Measurements from ENCODE around the gene UTS2R. TPM values are rescaled to one million over a fixed set of nuclear protein-coding genes. Genes with fewer than 3 reads are reported as not detected.

UTS2R gene
- total RNA-seq, 2 donors from 2014 or later, result 0.40 TPM; not detected in 1

DNA sequence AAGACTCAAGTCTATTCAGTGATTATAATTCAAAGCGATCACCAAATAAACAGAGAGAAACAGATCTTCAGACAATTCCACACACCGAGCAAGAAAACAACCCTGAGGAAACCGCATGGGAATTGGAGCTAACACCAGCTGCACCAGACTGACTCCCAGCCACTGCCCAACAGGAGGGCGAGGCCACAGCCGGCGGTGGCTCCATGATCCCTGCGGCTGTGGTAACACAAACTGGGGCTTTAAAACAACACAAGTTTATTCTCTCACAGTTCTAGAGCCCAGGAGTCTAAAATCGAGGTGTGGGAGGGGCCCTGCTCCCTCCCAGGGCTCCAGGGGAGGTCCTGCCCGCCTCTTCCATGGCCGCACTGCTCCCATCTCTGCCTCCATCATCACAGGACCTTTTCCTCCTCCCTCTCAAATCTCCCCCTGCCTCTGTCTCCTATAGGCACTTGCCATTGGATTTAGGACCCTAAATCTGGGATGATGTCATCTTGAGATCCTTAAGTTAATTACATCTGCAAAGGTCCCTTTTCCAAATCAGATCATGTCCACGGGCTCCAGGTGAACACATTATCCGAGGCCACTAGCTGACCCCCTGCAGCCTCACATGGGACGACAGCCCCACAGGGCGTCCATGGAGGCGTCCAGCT is 36.8 kb downstream of the UTS2R start:
- Mint-ChIP-seq H3K27ac (no peak overlapping the region), H3K36me3 (ENCODE audit: low read depth) (peaks cover 10% of the 10 kb centered on the region), H3K27me3 (ENCODE audit: insufficient read depth) (no peaks in the 10 kb centered on the region), H3K4me3 (no peak overlapping the region), H3K4me1 (no peaks in the 10 kb centered on the region), H3K9me3 (no peaks in the 10 kb centered on the region)
- WGBS, 2 experiments (ENCODE audit: insufficient coverage in 1 of 2, insufficient read length in 1 of 2), result 90 to 97% methylated on average over 11 to 15 of the region's 15 CpGs
- Histone ChIP-seq H3K36me3 (ENCODE audit: control insufficient read depth, insufficient read depth, low read length) (peaks cover 6% of the 10 kb centered on the region), H3K4me1 (ENCODE audit: control insufficient read depth, insufficient read depth, low read length) (no peaks in the 10 kb centered on the region), H3K9me3 (ENCODE audit: control insufficient read depth, low read length) (no peaks in the 10 kb centered on the region), H3K27me3 (ENCODE audit: control insufficient read depth, insufficient read depth, low read length, poor library complexity, severe bottlenecking) (no peaks in the 10 kb centered on the region), H3K27ac (ENCODE audit: low read depth, low read length) (no peak overlapping the region), H3K4me3 (ENCODE audit: low read length) (no peak overlapping the region), H3K9ac (ENCODE audit: extremely low read depth, low read length, poor library complexity, severe bottlenecking) (no peak overlapping the region)
- DNase-seq, result no peak
- TF ChIP-seq CTCF (conservative IDR thresholded peaks at IDR 0.05), result no peak

DNA sequence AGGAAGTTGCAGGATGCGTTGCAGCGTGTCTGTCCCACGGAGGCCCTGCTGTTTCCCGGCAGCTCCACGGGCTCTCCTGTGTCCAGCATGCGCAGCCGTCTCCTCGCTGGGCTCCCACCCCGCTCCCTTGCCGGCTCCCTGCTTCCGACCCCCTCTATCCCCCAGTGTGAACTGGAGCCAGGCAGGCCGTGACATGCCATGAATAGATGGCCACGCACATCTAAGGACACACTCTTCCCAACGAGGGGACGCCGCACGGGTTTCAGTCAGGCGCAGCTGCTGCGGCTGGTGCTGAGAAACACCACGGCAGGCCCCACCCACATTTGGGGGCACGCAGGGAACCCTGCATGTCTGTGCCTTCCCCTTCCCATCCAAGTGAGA is 37.4 kb downstream of the UTS2R start:
- no peak overlapping the region for H3K27ac Mint-ChIP-seq
- no peak overlapping the region for H3K4me3 Mint-ChIP-seq
- no peaks in the 10 kb centered on the region for H3K4me1 Mint-ChIP-seq
- DNase-seq, result no peak
- 95 to 97% methylated on average over 21 of the region's 21 CpGs for WGBS, 2 experiments (ENCODE audit: insufficient coverage in 1 of 2, insufficient read length in 1 of 2)
- H3K9me3 Mint-ChIP-seq, result no peaks in the 10 kb centered on the region
- Histone ChIP-seq H3K27me3 (ENCODE audit: control insufficient read depth, insufficient read depth, low read length, poor library complexity, severe bottlenecking) (no peaks in the 10 kb centered on the region), H3K4me3 (ENCODE audit: low read length) (no peak overlapping the region), H3K36me3 (ENCODE audit: control insufficient read depth, insufficient read depth, low read length) (peaks cover 4% of the 10 kb centered on the region), H3K9me3 (ENCODE audit: control insufficient read depth, low read length) (no peaks in the 10 kb centered on the region), H3K27ac (ENCODE audit: low read depth, low read length) (no peak overlapping the region), H3K9ac (ENCODE audit: extremely low read depth, low read length, poor library complexity, severe bottlenecking) (no peak overlapping the region), H3K4me1 (ENCODE audit: control insufficient read depth, insufficient read depth, low read length) (no peaks in the 10 kb centered on the region)
- peaks cover 7% of the 10 kb centered on the region for H3K36me3 Mint-ChIP-seq (ENCODE audit: low read depth)
- TF ChIP-seq CTCF (conservative IDR thresholded peaks at IDR 0.05), result no peak
- no peaks in the 10 kb centered on the region for H3K27me3 Mint-ChIP-seq (ENCODE audit: insufficient read depth)

DNA sequence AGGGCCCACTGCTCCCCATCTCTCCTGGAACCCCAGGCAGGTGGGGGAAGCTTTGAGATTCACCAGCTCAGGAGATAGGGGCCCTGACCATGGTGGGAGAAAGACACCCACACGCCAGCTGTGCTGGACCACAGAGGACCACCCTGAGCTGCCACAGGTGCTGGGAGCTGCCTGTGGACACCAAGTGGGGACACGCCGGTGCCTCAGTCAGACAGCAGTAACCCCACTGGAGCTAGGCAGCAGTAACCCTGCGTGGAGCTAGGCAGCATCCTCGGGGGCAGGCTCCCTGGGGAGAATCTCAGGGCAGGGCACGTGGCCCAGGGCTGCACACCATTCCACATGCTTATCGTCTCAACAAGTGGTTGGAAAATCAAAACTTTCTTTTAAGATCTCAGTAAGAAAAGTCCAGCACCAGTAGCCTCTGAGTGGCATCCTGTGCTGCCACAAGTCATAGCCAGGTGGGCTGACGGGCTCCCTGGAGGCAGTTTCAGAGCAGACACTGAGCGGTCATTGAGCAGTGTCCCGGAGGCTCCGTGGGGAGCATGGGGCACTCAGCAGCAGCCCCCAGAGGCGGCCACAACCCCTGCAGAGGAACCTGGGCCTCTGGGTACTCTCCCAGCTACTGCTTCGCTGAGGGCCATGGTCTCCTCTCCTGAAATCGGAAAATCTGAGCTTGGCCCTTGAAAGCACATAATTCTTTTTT is 38.6 kb downstream of the UTS2R start:
- Mint-ChIP-seq H3K36me3 (ENCODE audit: low read depth) (peaks cover 10% of the 10 kb centered on the region), H3K4me1 (no peaks in the 10 kb centered on the region), H3K27ac (no peak overlapping the region), H3K27me3 (ENCODE audit: insufficient read depth) (no peaks in the 10 kb centered on the region), H3K9me3 (no peaks in the 10 kb centered on the region), H3K4me3 (no peak overlapping the region)
- Histone ChIP-seq H3K36me3 (ENCODE audit: control insufficient read depth, insufficient read depth, low read length) (peaks cover 4% of the 10 kb centered on the region), H3K9ac (ENCODE audit: extremely low read depth, low read length, poor library complexity, severe bottlenecking) (no peak overlapping the region), H3K27ac (ENCODE audit: low read depth, low read length) (no peak overlapping the region), H3K4me3 (ENCODE audit: low read length) (no peak overlapping the region), H3K9me3 (ENCODE audit: control insufficient read depth, low read length) (no peaks in the 10 kb centered on the region), H3K4me1 (ENCODE audit: control insufficient read depth, insufficient read depth, low read length) (no peaks in the 10 kb centered on the region), H3K27me3 (ENCODE audit: control insufficient read depth, insufficient read depth, low read length, poor library complexity, severe bottlenecking) (no peaks in the 10 kb centered on the region)
- no peak for DNase-seq
- WGBS, 2 experiments (ENCODE audit: insufficient coverage in 1 of 2, insufficient read length in 1 of 2), result 90 to 93% methylated on average over 10 to 14 of the region's 14 CpGs
- TF ChIP-seq CTCF (conservative IDR thresholded peaks at IDR 0.05), result no peak
